ENCODE data around the gene TACR2. TPM values are rescaled to one million over a fixed set of nuclear protein-coding genes. Genes with fewer than 3 reads are reported as not detected.

The TACR2 gene
- total RNA-seq, 2 donors from 2014 or later: 0.24 to 0.41 TPM

DNA sequence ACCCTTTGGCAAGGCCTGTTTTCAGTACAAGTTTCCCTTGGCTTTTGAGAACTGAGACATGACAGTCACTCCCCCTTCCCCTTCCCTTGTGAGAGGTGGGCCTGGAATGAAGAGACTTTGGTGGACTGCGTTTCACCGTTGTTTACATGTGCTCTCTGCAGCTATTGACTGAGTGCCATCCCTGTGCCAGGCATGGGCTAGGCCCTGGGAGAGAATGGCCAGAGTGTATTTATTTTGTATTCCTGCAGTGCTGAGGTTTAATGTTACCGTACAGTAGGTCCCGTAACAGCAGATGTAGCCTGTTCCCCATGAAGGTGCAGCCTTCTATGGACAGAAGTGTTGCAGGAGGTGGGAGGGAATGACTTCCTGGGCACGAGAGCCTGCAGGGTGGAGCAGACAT, 50.0 kb downstream of the TACR2 start:
- H3K9me3 ChIP-seq: no peaks in the 10 kb centered on the region
- TF ChIP-seq, protein P1, sequence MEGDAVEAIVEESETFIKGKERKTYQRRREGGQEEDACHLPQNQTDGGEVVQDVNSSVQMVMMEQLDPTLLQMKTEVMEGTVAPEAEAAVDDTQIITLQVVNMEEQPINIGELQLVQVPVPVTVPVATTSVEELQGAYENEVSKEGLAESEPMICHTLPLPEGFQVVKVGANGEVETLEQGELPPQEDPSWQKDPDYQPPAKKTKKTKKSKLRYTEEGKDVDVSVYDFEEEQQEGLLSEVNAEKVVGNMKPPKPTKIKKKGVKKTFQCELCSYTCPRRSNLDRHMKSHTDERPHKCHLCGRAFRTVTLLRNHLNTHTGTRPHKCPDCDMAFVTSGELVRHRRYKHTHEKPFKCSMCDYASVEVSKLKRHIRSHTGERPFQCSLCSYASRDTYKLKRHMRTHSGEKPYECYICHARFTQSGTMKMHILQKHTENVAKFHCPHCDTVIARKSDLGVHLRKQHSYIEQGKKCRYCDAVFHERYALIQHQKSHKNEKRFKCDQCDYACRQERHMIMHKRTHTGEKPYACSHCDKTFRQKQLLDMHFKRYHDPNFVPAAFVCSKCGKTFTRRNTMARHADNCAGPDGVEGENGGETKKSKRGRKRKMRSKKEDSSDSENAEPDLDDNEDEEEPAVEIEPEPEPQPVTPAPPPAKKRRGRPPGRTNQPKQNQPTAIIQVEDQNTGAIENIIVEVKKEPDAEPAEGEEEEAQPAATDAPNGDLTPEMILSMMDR (IDR thresholded peaks at IDR 0.05): no peak
- peaks cover 0 to 38% of the 10 kb centered on the region in 2 donors for H3K4me1 ChIP-seq
- no peaks in the 10 kb centered on the region for H3K27me3 ChIP-seq
- H3K36me3 ChIP-seq: peaks cover 69% of the 10 kb centered on the region
- H3K4me3 ChIP-seq: no peak overlapping the region
- H3K27ac ChIP-seq: no peak overlapping the region
- DNase-seq (ENCODE audit: low spot score): no peak

DNA sequence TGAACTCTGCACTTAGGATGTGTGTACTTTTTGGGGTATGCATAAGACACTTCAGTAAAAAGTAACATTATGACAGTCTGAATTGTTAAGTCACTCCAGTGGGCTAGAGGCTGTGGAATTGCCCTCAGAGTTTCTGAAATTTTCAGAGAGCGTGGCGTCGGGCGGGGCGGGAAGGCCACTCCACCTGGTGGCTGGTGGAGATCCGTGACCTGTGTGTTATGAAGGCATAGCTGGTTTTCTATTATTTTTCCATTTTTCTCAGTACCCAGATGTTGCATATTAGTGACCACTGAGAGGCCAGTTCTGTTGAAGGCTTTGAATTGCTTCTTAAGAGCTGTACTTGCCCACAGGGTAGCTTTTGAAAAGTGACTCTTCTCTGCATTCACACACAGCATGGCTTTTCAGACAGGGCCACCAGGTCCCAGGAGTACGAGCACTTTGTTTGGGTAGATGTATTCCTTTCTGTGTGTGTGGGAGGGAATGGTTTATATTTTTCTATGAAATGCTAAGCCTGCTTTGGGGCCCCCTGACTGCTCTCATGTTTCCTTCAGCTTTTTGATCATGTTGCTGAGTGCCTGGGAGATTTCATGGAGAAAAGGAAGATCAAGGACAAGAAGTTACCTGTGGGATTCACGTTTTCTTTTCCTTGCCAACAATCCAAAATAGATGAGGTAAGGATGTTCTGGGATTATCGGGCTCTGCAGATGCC, 52.3 kb downstream of the TACR2 start:
- Histone ChIP-seq H3K4me1 (peaks cover 0 to 61% of the 10 kb centered on the region in 2 donors), H3K27ac (peak overlapping the region in 1 of 2 donors; percentile 80), H3K36me3 (peaks cover 52% of the 10 kb centered on the region), H3K9me3 (no peaks in the 10 kb centered on the region), H3K27me3 (no peaks in the 10 kb centered on the region), H3K4me3 (no peak overlapping the region)
- TF ChIP-seq, protein P1 (IDR thresholded peaks at IDR 0.05): no peak
- no peak for DNase-seq (ENCODE audit: low spot score)

DNA sequence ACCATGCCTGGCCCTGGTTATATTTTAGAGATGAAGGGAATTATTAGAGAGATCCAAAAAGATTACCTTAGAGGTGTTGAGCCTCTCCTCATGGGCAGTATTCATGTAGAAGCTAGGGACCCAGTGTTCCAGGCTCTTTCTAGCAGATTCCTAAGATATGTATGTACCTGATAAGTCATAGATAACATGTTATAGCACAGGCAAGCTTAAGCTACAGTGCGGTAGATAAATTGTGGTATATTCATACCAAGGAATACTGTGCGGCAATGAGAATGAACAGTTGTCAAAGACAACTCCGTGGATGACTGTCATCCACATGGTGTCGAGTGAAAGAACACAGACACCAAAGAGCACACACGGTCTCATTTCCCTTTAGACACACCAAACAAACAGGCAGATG, 53.1 kb downstream of the TACR2 start:
- Histone ChIP-seq H3K36me3 (peaks cover 44% of the 10 kb centered on the region), H3K27me3 (no peaks in the 10 kb centered on the region), H3K4me3 (no peak overlapping the region), H3K27ac (peak overlapping the region; percentile 60 to 80), H3K9me3 (no peaks in the 10 kb centered on the region), H3K4me1 (peaks cover 0 to 68% of the 10 kb centered on the region in 2 donors)
- no peak for DNase-seq (ENCODE audit: low spot score)
- TF ChIP-seq, protein P1 (IDR thresholded peaks at IDR 0.05): no peak

DNA sequence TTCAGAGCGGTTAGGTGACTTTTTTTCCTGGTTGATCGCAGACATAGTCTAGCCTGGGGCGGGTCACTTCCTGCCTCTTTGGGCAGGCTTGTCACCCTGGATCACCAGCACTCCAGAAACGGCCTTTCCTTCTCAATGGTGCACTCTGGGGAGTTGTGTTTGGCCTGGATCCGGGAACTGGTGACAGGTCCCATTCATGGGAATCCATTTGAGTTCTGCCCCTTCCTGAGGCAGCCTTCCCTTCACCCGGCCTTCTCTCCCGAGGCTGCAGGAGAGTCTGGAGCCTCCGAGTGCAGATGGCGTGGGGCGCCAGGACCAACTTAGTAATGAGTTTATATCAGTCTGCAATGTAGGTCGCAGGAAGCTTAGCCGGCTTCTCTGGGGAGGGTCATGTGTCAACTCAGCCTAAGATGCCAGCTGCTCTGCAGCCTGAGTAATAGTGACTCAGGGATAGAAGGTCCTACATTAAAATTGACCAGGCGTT, 54.2 kb downstream of the TACR2 start:
- H3K4me3 ChIP-seq: no peak overlapping the region
- TF ChIP-seq, protein P1 (IDR thresholded peaks at IDR 0.05): no peak
- peak overlapping the region; percentile 60 to 80 for H3K27ac ChIP-seq
- no peaks in the 10 kb centered on the region for H3K9me3 ChIP-seq
- peaks cover 0 to 76% of the 10 kb centered on the region in 2 donors for H3K4me1 ChIP-seq
- H3K36me3 ChIP-seq: peaks cover 34% of the 10 kb centered on the region
- peak; percentile 90 for DNase-seq (ENCODE audit: low spot score)
- H3K27me3 ChIP-seq: no peaks in the 10 kb centered on the region

DNA sequence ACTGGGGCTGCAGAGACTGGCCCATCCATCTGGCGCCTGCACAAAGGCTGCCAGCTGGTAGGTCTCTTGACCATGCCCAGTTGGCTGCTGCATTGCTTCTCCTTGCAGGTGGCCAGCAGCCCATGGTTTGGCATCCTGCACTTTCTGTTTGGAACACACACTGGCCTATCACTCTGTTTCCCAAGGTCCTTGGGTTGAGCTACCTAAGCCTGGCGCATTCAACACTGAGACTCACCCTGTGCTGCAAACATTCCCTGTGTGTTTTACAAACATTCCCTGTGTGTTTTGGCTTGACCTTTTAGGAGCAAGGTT, 55.5 kb downstream of the TACR2 start:
- Histone ChIP-seq H3K27me3 (no peaks in the 10 kb centered on the region), H3K36me3 (peaks cover 22% of the 10 kb centered on the region), H3K27ac (peak overlapping the region; percentile 56 to 80), H3K4me3 (no peak overlapping the region), H3K9me3 (no peaks in the 10 kb centered on the region), H3K4me1 (peaks cover 0 to 71% of the 10 kb centered on the region in 2 donors)
- DNase-seq (ENCODE audit: low spot score): no peak
- TF ChIP-seq, protein P1 (IDR thresholded peaks at IDR 0.05): no peak

All from right atrium auricular region (tissue), 2 donors.